Activated naive CD4-positive, alpha-beta T cell treated with anti-CD3 and anti-CD28 coated beads, Interleukin-2, amount 50 U/mL, for 72 hours (primary cell): Measurements from ENCODE around the gene ADGRB2. TPM values are rescaled to one million over a fixed set of nuclear protein-coding genes. Genes with fewer than 3 reads are reported as not detected.

Experiments
- ATAC-seq, 2 donors: fragments of 150-1000 bp; cut with Tn5 transposase; 2 replicates each; pipeline ENCODE4 v1.10.0; 2021; ENCODE audit warnings: mild to moderate bottlenecking in 2 of 2, moderate library complexity in 2 of 2
- DNase-seq, 2 donors: peaks; one replicate each; pipeline ENCODE4 v3.0.0; 2021 to 2022; ENCODE audit warnings: low spot score in 2 of 2
- H3K27ac Mint-ChIP-seq, 2 donors: one replicate each; pipeline ENCODE4 v1.8.0; 2022; ENCODE audit warnings: mild to moderate bottlenecking in 2 of 2, mixed read lengths in 2 of 2
- H3K36me3 Mint-ChIP-seq, 2 donors: one replicate each; pipeline ENCODE4 v1.8.0; 2022; ENCODE audit warnings: mixed read lengths in 2 of 2
- H3K9me3 Mint-ChIP-seq, 2 donors: one replicate each; pipeline ENCODE4 v1.8.0; 2022; ENCODE audit warnings: mixed read lengths in 2 of 2
- total RNA-seq, 2 donors: library from RNA; stranded (reverse); gene quantifications; one replicate each; pipeline ENCODE4 v1.2.3, GENCODE V29; 2022

The ADGRB2 gene
- total RNA-seq, 2 donors from 2014 or later = 0.49 to 1.1 TPM

GRCh38 chr1:31788138-31788824 lies 24.1 kb upstream of the ADGRB2 start:
- peak; percentile 85 to 87 for ATAC-seq
- DNase-seq = peak; percentile 91 to 95
- H3K27ac Mint-ChIP-seq = peak overlapping the region; percentile 78 to 89
- no peaks in the 10 kb centered on the region for H3K9me3 Mint-ChIP-seq
- H3K36me3 Mint-ChIP-seq = no peaks in the 10 kb centered on the region

GRCh38 chr1:31787786-31788137 lies 23.6 kb upstream of the ADGRB2 start:
- H3K9me3 Mint-ChIP-seq = no peaks in the 10 kb centered on the region
- H3K36me3 Mint-ChIP-seq = no peaks in the 10 kb centered on the region
- ATAC-seq (no peak), DNase-seq (no peak)
- peak overlapping the region; percentile 78 to 89 for H3K27ac Mint-ChIP-seq

DNA sequence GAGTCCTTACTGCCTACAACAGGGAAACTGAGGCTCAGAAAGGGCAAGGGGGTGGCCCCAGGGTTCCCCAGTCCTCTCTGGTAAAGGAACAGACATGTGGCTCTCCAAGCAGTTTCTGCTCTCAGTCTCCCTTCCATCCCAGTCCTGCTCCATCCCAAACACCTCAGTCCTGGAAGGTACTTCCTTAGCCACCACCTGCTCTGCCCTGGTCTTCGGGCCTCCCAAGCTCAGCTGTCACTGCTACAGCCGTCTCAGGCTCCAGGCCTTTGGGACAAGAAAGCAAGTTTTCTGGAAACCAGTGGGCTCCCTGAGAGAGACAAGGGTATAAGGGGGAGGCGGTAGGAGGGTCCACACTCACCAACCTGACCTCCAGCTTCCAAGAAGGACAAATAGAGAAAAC lies 23.1 kb upstream of the ADGRB2 start:
- Mint-ChIP-seq H3K9me3 (no peaks in the 10 kb centered on the region), H3K36me3 (no peaks in the 10 kb centered on the region), H3K27ac (peak overlapping the region in 1 of 2 donors; percentile 78)
- ATAC-seq = no peak
- DNase-seq = peak in 1 of 2 donors; percentile 54

DNA sequence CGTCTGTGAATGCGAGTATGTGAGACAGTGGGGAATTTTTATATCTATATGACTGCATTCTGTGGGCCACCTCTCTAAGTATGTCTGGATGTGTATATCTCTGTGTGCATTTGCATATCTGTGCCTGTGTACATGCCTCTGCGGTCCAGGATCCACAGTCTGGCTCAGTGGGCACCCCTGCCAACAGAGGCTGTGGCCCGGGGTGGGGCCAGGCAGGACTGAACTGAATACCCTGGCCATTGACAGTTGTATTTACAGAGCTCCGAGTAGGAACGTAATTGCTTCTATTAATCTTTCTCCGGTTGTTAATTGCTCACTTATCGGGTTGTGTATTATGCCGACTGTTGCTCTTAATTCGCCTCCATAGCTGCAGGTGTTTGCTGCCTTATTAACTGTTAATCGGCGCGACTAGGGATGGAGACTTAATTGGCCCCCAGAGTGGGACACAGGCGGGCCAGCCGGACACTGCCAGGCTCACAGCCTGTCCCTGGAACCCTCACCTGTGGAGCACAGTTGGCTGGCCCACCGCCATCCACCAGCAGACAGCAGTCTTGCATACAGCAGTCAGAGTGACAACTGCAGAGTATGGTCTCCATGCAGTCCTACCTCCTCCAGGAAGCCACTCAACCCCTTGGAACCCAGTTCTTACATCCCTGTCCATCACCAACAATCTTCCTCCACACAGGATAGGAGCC lies 22.4 kb upstream of the ADGRB2 start:
- ATAC-seq = no peak
- Mint-ChIP-seq H3K27ac (no peak overlapping the region), H3K9me3 (no peaks in the 10 kb centered on the region), H3K36me3 (no peaks in the 10 kb centered on the region)
- peak in 1 of 2 donors; percentile 42 for DNase-seq

GRCh38 chr1:31785947-31786290 lies 21.8 kb upstream of the ADGRB2 start:
- DNase-seq (peak in 1 of 2 donors; percentile 25), ATAC-seq (no peak)
- no peaks in the 10 kb centered on the region for H3K36me3 Mint-ChIP-seq
- no peak overlapping the region for H3K27ac Mint-ChIP-seq
- no peaks in the 10 kb centered on the region for H3K9me3 Mint-ChIP-seq

DNA sequence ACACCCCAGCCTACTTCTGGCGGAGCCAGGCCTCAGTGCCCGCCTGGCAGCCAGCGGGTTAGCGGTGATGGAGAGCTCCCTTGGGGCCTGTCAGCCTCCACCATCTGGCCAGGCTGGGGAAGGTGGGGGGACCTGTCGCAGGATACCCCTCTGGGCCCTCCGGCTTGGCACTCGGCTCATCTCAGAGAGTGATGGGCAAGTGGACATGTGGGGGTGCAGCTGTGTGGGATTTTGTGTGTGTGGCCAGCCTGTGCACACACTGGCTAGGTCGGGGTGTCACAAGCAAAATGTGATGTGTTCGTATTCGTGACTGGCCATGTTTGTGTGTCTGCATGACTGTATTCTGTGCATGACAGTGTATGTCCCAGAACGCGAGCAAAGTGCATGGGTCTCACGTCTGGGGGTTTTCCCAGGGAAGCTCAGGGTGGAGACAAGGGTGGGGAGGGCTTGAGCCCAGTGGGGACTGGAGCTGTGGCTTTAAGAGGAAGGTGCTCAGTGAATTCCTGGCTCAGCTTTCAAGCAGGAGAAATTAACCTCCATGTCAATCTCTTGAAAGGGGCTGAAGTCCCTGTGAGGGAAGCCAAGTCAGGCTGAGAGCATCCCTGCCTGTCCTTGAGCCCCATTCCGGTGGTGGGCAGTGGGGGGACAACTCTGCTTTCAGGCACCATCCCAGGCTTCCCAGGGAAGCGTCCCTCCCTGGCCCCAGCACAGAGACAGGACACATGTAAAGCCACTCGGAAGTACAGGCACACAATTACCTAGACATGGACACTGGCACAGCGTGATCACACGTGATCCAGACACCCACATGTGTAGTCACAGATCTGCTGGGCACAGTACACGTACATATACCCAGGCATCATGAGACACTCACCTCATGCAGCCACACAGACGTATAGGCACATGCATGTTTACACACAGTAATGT lies 21.1 kb upstream of the ADGRB2 start:
- ATAC-seq = no peak
- H3K9me3 Mint-ChIP-seq = no peaks in the 10 kb centered on the region
- H3K27ac Mint-ChIP-seq = no peak overlapping the region
- no peaks in the 10 kb centered on the region for H3K36me3 Mint-ChIP-seq
- DNase-seq = peak in 1 of 2 donors; percentile 52

DNA sequence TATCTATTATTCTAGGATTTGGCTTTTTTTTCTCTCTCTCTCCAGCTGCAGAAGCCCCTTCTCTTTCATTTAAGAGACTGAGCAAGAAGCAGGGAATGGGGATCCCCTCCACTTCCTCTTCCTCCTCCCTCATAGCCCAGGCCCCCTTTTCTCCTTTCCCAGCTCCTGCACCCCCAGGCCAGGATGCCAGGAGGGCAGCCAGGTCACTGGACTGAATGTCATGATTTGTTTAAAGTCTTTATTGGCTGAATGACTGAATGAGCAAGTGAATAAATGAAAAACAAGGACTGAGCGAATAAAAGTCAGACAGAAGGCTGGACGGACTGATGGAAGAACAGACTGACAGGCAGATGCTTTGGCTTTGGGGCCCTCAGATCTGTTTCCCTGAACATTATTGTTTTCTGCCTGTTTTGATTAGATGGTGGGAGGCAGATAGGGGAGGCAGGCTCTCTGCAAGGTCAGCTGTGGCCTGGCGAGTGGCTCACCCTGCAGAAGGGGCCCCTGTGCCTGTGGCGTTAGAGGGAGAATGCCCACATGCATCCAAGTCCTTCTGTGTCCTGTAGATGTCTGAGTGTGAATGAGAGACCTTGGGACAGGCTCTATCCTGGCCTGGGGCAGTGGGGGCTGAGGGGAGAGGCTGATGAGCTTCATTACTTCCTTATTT lies 20.3 kb upstream of the ADGRB2 start:
- peak in 1 of 2 donors; percentile 18 for DNase-seq
- no peak for ATAC-seq
- no peaks in the 10 kb centered on the region for H3K9me3 Mint-ChIP-seq
- H3K36me3 Mint-ChIP-seq = no peaks in the 10 kb centered on the region
- peak overlapping the region in 1 of 2 donors; percentile 19 for H3K27ac Mint-ChIP-seq

DNA sequence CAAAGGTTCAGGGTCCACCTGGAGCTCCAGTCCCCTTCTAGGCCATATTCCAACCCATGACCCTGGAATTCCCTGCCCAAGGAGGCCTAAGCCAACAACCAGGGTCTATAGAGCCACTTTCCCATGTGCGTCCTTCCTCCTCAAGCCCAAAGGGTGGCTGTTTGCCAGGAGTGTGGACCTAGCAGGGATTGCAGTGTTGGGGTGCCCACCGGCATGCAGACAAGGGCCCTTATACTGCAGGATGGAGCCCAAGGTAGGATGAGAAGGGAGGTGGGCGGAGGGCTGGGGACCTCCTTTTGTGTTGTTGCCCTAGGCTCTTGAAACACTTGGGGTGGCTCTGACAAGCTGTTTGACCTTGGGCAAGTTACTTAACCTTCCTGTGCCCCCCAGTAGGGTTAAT lies 19.7 kb upstream of the ADGRB2 start:
- Mint-ChIP-seq H3K27ac (no peak overlapping the region), H3K36me3 (no peaks in the 10 kb centered on the region), H3K9me3 (no peaks in the 10 kb centered on the region)
- DNase-seq = peak in 1 of 2 donors; percentile 39
- no peak for ATAC-seq

GRCh38 chr1:31782421-31783410 lies 18.6 kb upstream of the ADGRB2 start:
- no peak for ATAC-seq
- Mint-ChIP-seq H3K36me3 (no peaks in the 10 kb centered on the region), H3K9me3 (no peaks in the 10 kb centered on the region), H3K27ac (no peak overlapping the region)
- peak in 1 of 2 donors; percentile 25 for DNase-seq

DNA sequence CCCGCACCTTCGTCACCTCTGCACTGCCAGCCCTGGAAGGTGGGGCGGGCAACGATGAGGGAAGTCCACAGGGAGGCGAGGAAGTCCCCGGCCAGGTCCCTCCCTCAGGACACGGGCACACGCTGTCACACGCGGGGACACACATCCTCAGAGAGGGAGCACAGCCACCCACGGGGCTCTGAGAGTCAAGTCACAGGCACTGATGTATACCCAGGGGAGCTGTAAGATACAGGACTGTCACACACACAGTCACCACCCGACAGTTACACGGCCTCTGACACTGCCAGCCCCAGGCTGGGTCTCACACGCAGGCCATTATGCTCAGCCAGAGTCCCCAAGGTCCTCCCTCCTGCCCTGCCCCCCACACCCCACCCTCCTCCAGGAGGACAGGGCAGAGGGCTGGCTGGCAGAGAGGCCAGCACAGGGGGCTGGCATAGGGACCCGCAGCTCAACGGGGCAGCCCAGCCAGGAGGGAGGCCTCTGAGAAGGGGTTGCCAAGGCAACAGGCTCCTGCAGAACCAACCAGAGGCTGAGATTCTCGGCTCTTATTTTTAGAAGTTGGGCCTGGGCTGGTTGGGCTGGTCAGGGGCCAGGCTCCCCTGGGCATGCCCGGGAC lies 17.7 kb upstream of the ADGRB2 start:
- no peak for DNase-seq
- ATAC-seq = no peak
- H3K27ac Mint-ChIP-seq = peak overlapping the region in 1 of 2 donors; percentile 42
- no peaks in the 10 kb centered on the region for H3K36me3 Mint-ChIP-seq
- H3K9me3 Mint-ChIP-seq = no peaks in the 10 kb centered on the region

DNA sequence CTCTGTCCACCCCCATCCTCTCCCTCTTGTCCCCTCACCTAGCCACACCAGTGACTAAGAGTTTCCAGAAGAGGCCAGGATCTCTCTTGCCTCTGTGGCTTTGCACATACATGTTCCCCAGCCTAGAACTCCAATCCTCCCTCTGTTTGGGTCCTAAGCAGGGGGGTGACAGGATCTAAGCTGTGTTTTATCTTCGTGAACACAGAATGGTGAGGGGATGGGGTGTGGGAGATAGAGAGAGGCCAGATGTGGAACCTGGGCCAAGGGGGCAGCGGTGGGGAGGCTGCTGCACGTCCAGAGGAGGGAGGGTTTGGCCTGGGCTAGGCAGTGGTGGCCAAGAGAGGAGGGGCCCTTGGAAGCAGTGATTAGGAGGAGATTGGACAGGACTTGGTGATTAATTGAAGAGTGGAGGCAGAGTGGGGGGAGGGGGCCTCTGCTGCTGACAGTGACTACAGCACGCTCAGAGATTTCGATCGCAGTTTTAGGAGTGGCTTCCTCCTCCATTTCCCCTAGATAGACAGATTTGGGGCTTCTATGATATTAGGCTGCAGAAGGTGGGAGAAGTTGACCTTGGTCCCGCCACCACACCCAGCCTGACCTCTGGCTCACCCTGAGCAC lies 17.1 kb upstream of the ADGRB2 start:
- ATAC-seq = peak in 1 of 2 donors; percentile 18
- peak overlapping the region in 1 of 2 donors; percentile 42 for H3K27ac Mint-ChIP-seq
- no peaks in the 10 kb centered on the region for H3K36me3 Mint-ChIP-seq
- no peak for DNase-seq
- no peaks in the 10 kb centered on the region for H3K9me3 Mint-ChIP-seq

DNA sequence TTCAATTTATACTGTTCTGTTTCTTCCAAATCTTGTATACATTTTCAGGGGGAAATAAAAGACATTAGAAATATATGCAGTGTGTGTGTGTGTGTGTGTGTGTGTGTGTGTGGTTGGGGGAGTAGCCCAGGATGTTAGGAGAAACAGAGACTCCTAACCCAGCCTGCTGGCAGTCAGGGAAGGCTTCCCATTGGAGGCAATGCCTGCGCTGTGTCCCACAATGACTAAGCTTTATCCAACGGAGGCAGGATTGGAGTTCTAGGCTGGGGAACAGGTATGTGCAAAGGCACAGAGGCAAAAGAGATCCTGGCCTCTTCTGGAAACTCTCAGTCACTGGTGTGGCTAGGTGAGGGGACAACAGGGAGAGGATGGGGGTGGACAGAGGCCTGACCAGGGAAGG lies 16.5 kb upstream of the ADGRB2 start:
- Mint-ChIP-seq H3K36me3 (no peaks in the 10 kb centered on the region), H3K27ac (peak overlapping the region in 1 of 2 donors; percentile 30), H3K9me3 (no peaks in the 10 kb centered on the region)
- DNase-seq = no peak
- ATAC-seq = no peak

DNA sequence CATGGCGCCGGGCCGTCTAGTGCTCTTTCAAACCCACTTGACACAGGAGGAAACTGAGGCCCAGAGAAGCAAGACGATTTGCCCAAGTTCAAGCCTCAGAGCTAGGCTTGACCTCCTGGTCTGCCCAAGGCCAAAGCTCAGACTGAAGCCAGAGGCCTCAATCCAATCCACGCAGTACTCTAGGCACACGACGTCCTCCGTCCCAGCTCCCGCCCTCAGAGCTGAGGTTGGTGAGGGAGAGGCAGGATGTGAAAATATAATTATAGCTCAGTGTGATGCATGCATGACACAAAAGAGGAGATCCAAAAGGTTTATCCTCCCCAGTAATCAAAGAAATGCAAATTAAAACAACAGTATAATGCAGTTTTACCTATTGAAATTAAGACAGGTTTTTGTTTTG lies 15.5 kb upstream of the ADGRB2 start:
- no peak for DNase-seq
- Mint-ChIP-seq H3K9me3 (no peaks in the 10 kb centered on the region), H3K27ac (peak overlapping the region in 1 of 2 donors; percentile 30), H3K36me3 (no peaks in the 10 kb centered on the region)
- ATAC-seq = no peak

GRCh38 chr1:31778763-31779488 lies 14.8 kb upstream of the ADGRB2 start:
- Mint-ChIP-seq H3K27ac (no peak overlapping the region), H3K9me3 (no peaks in the 10 kb centered on the region), H3K36me3 (no peaks in the 10 kb centered on the region)
- DNase-seq (no peak), ATAC-seq (no peak)
